Testis (tissue), 2 donors: ENCODE results near the gene H3-3A.

Source experiments
- POLR2A ChIP-seq: fragments of 450-650 bp; IDR thresholded peaks from one replicate; pipeline ENCODE4 v1.6.1; 2017; ENCODE audit warnings: antibody characterized with exemption, mild to moderate bottlenecking, moderate library complexity
- TF ChIP-seq, protein P1 (sequence below), 3 experiments: fragments of 450-650 bp in 2 of 3; fragments of 200-600 bp in 1 of 3; sonication (generic) in 1 of 3; IDR thresholded peaks; one replicate each; pipeline ENCODE4 v1.5.1; 2016 to 2019; ENCODE audit warnings: antibody characterized with exemption in 3 of 3, mild to moderate bottlenecking in 2 of 3, moderate library complexity in 1 of 3

DNA sequence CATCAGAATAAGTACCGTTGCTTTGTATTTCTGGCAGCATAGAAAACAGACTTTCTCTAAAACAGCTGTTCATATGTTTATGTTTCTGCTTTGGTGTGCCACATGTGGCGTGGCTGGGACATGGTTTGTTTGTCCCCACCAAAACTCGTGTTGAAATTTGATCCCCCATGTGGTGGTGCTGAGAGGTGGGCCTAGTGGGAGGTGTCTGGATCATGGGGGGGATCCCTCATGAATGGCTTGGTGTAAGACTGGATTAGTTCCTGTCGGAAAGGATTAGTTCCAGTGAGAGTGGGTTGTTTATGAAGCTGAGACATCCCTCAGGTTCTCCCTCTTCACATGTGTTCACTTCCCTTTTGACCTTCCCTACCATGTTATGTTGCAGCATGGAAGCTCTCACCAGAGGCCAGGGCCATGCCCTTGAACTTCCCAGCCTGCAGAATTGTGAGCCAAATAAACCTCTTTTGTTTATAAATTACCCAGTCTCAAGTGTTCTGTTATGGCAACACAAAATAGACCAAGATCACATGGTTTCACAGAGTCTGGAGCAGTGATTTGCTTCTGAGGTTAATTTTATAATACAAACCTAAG is 17.9 kb upstream of the H3-3A start:
- TF ChIP-seq, protein P1, sequence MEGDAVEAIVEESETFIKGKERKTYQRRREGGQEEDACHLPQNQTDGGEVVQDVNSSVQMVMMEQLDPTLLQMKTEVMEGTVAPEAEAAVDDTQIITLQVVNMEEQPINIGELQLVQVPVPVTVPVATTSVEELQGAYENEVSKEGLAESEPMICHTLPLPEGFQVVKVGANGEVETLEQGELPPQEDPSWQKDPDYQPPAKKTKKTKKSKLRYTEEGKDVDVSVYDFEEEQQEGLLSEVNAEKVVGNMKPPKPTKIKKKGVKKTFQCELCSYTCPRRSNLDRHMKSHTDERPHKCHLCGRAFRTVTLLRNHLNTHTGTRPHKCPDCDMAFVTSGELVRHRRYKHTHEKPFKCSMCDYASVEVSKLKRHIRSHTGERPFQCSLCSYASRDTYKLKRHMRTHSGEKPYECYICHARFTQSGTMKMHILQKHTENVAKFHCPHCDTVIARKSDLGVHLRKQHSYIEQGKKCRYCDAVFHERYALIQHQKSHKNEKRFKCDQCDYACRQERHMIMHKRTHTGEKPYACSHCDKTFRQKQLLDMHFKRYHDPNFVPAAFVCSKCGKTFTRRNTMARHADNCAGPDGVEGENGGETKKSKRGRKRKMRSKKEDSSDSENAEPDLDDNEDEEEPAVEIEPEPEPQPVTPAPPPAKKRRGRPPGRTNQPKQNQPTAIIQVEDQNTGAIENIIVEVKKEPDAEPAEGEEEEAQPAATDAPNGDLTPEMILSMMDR (IDR thresholded peaks at IDR 0.05), result no peak
- TF ChIP-seq POLR2A, result no peak
